Measurements from ENCODE around the gene FEM1B.

DNA sequence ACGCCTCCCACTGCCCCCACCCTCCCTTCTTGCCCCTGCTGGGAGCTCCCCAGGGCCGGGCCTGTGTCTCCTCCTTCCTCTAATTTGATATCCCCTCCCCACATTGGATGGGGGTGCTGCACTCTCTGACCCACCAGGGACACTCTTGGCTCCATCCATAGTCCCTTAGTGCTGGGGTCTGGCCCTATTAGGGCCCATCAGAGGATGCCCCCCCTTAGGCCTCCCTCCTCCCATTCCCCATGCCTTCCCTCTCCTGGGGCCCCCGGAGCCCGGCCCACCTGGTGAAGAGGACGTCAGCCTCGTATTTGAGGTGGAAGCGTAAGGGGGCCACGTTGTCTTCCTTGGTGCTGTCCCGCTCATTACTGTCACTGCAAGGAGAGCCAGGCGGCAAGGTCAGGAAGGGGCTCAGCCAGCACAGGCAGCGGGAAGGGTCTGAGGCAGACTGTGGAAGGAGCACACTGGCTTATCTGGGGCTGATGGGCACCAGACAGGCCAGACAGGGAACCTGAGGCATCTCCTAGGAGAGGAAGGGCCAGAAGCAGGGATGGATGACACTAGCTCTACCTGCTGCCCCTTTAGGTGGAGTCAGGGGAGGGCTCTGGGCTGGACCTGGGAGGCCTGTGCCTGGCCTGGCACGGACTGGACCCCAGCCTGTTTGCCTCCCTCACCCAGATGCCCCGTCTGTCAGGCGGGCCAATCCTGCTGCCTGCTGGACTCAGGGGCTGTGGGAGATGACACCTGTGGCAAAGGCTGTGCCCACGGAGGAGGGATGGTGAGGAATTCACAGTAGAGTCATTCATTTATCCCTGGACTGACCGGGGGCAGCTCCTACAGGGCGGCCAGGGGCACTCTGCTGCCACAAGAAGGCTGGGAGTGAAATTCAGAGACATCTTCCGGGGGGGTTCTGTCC is 36.2 kb downstream of the FEM1B start:
- TF ChIP-seq CTCF (IDR thresholded peaks at IDR 0.05) (no peak), EP300 (IDR thresholded peaks at IDR 0.05) (no peak), POLR2AphosphoS5 (IDR thresholded peaks at IDR 0.05) (no peak), POLR2A (IDR thresholded peaks at IDR 0.05) (no peak)

Data from sigmoid colon (tissue), 4 donors.